NCI-H345 treated with DMSO at 0.1 percent for 48 hours (cell line): ENCODE measurements around the gene SYT1.
A peak's percentile ranks its signal among the peaks of the same experiment; 100 is the strongest.
"Not testable (repeated sequence)": the region's sequence is repeated elsewhere in the genome, so short reads cannot be mapped to it uniquely, and the experiment has no call there.

Experiments used
- DNase-seq: peaks from one replicate; lab custom pipeline; 2025; ENCODE audit not compliant: unreplicated experiment; lab: John Stamatoyannopoulos, UW

The SYT1 gene

DNA sequence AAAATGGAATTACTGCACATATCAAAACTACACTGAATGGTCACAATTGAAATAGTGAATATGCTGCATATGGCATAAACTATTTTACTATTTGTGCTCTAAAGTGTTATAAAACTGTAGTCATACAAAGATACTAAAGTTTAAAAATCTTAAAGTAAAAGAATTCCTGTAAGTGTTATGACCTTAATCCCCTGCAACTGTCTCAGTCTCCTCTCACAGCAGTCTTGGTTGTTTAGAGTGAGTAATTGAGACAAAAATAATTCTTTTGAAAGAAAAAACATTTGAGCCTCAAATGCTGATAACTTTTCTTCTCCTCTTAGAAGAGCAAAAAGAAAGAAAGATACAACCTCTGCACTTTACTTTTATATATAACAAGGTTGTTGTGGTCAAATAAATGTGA, 99.9 kb downstream of the SYT1 start:
- DNase-seq, result no peak

GRCh38 chr12:78966062-78966461, 101.5 kb downstream of the SYT1 start:
- no peak for DNase-seq

DNA sequence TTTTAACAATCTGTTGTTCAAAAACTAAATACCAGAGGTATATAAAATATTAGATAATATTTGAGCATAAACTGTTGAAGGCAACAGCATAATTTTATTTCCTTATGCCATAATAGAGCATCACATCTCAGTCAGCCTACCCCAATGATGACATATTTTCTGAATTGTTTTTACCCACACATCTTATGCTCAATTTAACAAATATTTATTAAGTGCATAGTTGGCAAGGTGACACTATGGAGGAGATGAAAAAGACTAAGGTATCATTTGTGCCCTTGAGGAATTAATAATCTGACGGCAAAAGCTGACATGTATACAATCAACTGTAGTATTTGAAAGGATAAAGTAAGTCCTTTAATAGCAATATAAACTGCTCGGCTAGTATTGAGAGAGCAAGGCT, 102.4 kb downstream of the SYT1 start:
- DNase-seq, result no peak

DNA sequence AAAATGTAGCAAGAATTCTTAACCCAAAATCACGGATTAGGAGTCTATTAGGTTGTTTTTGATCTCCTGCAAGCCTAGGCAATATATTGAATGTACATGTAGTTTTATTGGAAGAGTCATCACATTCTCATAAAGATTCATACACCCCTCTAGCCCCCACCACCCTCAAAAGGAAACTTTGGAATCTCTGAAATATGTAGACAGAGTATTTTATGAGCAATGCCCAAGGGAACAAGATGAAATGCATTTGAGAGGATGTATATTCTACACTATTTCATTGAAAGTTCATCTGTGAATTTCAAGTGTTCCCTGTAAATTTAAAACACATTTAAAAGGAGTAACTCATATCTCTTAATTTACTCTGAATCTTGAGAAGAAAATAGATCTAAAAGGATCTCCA, 103.7 kb downstream of the SYT1 start:
- DNase-seq, result no peak

GRCh38 chr12:78970041-78970440, 105.5 kb downstream of the SYT1 start:
- no peak for DNase-seq

GRCh38 chr12:78977304-78977867, 112.8 kb downstream of the SYT1 start:
- DNase-seq, result no peak

DNA sequence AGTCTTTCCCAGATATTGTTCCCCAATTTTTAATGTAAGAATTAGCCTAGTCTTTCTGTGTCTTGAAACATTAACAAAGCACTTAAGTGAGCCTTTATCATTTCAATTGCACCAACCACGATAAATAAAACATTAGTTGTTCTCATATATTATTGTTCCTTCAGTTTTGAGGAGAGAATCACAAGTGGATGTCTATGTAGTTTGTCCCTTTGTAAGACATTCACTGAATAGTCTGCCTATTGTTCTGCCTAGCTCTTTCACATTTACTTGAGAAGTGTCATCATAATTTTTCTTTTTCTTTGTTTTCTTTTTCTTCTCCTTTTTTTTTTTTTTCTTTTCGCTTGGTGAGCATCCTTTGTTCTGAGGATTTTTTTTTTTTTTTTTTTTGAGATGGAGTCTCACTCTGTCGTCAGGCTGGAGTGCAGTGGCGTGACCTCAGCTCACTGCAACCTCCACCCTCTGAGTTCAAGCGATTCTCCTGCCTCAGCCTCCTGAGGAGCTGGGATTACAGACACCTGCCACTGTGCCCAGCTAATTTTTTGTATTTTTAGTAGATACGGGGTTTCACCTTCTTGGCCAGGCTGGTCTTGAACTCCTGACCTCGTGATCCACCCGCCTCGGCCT, 129.7 kb downstream of the SYT1 start:
- DNase-seq, result no peak

- DNase-seq, result no peak
Measured at GRCh38 chr12:79000501-79000900, 135.9 kb downstream of the SYT1 start.

DNA sequence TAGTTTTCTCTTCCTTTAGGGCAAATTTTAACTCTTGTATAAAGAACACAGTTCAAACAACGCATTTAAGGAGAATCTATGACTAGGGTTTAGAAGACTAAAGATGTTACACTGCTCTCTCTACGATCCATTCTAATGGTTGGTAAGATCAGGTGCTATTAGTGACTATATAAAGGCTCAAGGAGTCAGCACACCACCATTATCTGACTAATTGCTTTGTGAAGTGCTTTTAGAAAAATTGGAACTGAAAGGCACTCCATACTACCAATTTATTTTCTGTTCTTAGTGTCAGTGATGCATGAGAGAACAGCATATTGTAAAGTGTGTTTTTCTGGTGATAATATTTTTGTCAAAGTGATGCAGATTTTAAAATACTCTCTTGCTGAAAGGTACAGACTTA, 136.8 kb downstream of the SYT1 start:
- DNase-seq, result no peak

GRCh38 chr12:79006306-79006705, 141.7 kb downstream of the SYT1 start:
- DNase-seq, result no peak

DNA sequence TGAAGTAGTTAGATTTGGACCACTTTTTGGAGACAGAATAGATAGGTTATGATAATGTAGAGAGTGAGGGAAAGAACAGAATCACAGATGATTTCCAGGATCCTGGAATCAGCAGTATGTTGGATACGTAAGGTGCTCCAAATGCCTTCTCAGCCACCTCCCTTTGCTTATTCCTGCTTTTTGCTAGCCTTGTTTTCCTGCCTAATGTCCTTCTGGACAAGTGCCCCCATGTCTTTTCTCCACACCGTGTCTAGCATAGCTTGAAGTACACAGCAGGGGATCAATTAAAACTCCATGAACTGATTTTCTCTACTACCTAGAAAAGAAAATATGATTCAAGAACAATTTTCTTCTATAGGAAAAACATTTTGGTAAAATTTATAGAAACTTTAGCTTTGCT, 144.0 kb downstream of the SYT1 start:
- DNase-seq, result no peak

DNA sequence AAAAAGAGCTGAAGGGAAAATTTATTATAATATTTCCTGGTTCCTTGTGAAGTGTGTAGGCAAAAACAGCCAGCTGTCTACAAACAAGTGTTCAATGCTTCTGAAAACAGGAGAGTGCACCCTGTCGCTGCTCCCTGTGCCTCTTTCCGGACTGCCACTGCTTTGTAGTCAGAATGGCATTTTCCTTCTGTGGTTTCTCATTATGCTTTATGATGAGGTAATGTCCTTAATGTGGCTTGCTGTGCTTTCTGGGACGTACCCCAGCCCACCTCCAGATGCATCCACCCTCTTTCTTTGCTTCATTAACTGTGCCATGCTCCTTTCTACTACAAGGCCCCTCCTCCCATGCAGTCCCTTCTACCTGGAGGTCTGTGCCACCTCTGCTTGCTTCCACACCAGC, 148.1 kb downstream of the SYT1 start:
- DNase-seq, result peak; percentile 51

- peak; percentile 93 for DNase-seq
Measured at GRCh38 chr12:79016181-79016580, 151.6 kb downstream of the SYT1 start.

- DNase-seq, result no peak
Measured at GRCh38 chr12:79019672-79020071, 155.1 kb downstream of the SYT1 start.

- no peak for DNase-seq
Measured at GRCh38 chr12:79020106-79020505, 155.5 kb downstream of the SYT1 start.

DNA sequence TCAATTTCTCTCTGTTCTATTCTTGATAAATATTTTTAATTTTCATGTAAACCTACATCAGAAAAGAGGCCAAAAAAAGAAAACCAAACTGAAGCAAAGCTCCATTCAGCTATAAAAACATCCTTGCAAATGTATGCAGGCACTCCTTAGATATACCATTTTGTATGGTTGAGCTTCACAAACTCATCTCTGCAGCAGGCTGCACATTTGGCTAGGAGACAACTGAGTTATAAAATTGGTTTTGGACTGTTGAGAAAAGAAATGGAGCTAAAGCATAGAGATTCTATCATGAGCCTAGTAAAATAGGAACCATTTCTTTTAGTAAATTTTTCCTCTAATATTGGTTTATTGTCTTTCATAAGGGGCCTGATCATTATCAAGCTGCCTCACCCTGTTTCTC, 156.4 kb downstream of the SYT1 start:
- no peak for DNase-seq

GRCh38 chr12:79023261-79023660, 158.7 kb downstream of the SYT1 start:
- no peak for DNase-seq

- DNase-seq, result no peak
Measured at GRCh38 chr12:79023784-79024183, 159.2 kb downstream of the SYT1 start.

DNA sequence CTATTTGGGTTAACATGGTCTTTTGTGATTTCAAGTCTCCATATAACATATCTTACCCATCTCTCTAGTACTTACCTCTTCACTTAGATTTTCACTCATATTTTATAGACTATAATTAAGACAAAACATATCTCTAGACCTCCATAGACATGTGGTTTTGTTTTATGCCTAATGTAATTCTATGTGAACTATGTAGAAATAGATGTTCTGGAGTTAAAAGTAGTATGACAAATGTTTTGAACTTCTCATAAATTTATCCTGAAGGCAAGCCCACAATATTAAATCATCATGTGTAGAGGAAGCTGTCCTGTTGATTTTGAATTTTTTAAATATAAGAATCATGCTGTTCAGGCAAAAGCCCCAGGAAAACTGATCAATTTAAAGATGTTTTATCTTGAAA, 169.2 kb downstream of the SYT1 start:
- no peak for DNase-seq

DNA sequence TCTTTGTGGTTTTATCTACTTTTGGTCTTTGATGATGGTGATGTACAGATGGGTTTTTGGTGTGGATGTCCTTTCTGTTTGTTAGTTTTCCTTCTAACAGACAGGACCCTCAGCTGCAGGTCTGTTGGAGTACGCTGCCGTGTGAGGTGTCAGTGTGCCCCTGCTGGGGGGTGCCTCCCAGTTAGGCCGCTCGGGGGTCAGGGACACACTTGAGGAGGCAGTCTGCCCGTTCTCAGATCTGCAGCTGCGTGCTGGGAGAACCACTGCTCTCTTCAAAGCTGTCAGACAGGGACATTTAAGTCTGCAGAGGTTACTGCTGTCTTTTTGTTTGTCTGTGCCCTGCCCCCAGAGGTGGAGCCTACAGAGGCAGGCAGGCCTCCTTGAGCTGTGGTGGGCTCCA, 180.2 kb downstream of the SYT1 start:
- not testable (repeated sequence) for DNase-seq

GRCh38 chr12:79045149-79045703, 180.7 kb downstream of the SYT1 start:
- DNase-seq, result not testable (repeated sequence)

DNA sequence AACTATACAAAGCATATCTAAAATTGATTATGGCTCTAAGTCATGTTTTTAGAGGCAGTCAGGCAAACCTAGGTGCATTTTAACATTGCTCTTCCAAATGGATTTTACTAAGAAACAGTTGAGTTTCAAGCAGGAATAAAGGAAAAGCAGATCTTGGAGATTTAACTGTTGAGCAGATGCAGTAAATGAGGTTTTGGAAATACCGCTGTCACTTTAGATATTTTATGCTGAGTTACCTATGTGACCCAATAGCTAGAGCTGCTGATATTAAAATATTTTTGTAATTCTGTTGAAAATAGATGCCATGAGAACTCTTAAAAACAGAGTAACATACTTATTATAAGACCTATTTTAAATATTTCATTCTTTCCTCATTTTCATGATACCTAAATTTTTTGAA, 181.4 kb downstream of the SYT1 start:
- DNase-seq, result no peak

DNA sequence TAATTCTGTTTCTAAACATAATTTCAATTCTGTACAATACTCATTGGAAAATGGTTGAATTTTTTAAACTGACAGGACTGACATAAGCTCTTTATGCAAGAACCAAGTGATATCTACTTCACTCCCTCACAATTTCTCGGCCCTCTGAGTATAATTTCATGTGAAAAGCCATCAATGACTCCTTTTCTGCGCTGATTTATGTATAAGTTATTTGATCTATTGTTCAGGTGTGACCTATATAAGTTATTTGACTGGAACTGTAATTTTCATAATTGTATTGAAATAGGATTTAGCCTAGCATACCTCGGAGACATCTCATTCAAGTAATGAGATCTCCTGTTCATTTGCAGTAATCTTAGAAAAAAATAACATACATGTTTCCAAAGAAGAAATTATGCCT, 184.4 kb downstream of the SYT1 start:
- no peak for DNase-seq
